Stimulated activated CD4-positive, alpha-beta T cell treated with anti-CD3 and anti-CD28 coated beads, Interleukin-15, amount 100 ng/mL, for 1 hour (primary cell): ENCODE results near the gene HLX.

ENCODE experiments used
- DNase-seq, 2 donors: peaks; one replicate each; pipeline ENCODE4 v3.0.0-alpha.2; 2020; ENCODE audit warnings: low read depth in 1 of 2, low spot score in 1 of 2

Gene HLX

GRCh38 chr1:220924331-220924970, 45.2 kb downstream of the HLX start:
- no peak for DNase-seq

- no peak for DNase-seq
These were observed 46.5 kb downstream of the HLX start for GRCh38 chr1:220925707-220926106.

GRCh38 chr1:220926146-220926545, 46.9 kb downstream of the HLX start:
- DNase-seq = no peak

GRCh38 chr1:220927442-220927841, 48.2 kb downstream of the HLX start:
- no peak for DNase-seq

- DNase-seq = no peak
These were observed 49.1 kb downstream of the HLX start for GRCh38 chr1:220928320-220928719.

GRCh38 chr1:220928725-220929300, 49.6 kb downstream of the HLX start:
- no peak for DNase-seq

GRCh38 chr1:220929304-220929703, 50.1 kb downstream of the HLX start:
- no peak for DNase-seq
